Erythroblast (primary cell): ENCODE measurements around the gene STEAP1.

Experiments
- GATA1 ChIP-seq: IDR thresholded peaks from 2 replicates; pipeline ENCODE4 v1.6.1; 2011; ENCODE audit warnings: low read depth, mild to moderate bottlenecking, control low read depth, low read length, moderate library complexity
- POLR2A ChIP-seq: IDR thresholded peaks from 2 replicates; pipeline ENCODE4 v1.6.1; 2011; ENCODE audit warnings: mild to moderate bottlenecking, low read length

DNA sequence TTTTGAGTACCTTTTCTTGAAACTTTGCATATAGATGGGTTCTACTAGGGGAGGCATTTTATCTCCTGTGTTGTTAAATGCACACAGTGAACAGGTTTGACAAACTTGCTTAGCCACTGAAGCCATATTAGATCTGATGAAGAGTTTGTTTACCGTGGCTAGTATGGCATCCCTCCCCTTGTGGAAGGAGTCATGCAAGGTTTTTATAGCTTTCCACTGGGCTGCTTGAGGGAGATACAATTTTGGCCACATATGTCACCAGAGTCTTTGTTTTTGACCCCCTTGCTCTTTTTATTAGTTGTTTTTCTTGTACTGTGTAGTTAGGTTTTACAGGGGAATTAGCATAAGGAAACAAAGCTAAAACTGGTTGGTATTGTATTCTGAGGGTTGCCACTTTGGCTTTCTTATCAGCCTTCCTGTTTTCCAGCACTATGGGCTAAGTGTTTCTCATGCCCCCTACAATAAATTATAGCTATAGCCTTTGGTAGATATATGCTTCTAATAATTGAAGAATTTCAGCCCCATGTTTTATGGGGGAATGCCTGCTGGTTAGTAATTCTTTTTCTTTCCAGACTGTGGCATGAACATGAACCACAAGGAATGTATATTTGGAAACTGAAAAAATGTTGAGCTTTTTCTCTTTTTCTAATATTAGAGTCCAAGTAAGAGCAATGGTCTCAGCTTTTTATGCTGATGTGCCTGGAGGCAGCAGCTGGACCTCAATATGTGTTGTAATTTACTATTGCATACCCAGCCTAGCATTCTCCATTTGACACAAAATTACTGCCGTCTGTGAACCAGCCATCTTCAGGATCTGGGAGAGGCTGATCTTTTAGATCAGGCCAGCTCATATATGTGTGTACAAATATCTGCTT lies 38.8 kb downstream of the STEAP1 start:
- TF ChIP-seq POLR2A (no peak), GATA1 (no peak)
